HL-60 (cell line): Measurements from ENCODE around the gene IL36G.

Experiments
- GABPA ChIP-seq: IDR thresholded peaks from 2 replicates; pipeline ENCODE4 v1.6.1; 2012; ENCODE audit warnings: low read depth
- POLR2AphosphoS5 ChIP-seq: IDR thresholded peaks from 2 replicates; pipeline ENCODE4 v1.6.1; 2012; ENCODE audit warnings: low read depth
- TF ChIP-seq, protein P1 (sequence below): IDR thresholded peaks from one replicate; pipeline ENCODE4 v1.5.1; 2011; ENCODE audit warnings: low read length, control low read depth, inconsistent platforms; ENCODE audit not compliant: insufficient read depth

DNA sequence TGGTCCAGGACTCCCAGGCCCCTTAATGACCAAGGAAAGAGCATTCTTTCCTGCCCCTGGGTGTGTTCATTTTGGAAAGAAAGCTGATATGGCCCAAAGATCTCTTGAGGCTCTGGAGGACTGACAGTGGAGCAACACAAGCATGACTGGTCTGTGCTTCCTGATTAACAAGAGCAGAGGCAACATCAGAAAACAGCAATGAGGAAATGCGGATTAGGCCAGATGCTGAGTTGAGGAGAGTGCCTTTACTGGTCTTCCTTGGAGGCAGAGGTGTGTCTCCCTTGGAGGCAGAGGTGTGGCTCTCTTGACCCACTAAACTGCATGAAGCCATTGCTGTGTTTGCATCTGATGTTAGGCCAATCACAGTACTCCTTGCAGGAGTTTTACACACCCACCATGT lies 54.9 kb downstream of the IL36G start:
- TF ChIP-seq, protein P1, sequence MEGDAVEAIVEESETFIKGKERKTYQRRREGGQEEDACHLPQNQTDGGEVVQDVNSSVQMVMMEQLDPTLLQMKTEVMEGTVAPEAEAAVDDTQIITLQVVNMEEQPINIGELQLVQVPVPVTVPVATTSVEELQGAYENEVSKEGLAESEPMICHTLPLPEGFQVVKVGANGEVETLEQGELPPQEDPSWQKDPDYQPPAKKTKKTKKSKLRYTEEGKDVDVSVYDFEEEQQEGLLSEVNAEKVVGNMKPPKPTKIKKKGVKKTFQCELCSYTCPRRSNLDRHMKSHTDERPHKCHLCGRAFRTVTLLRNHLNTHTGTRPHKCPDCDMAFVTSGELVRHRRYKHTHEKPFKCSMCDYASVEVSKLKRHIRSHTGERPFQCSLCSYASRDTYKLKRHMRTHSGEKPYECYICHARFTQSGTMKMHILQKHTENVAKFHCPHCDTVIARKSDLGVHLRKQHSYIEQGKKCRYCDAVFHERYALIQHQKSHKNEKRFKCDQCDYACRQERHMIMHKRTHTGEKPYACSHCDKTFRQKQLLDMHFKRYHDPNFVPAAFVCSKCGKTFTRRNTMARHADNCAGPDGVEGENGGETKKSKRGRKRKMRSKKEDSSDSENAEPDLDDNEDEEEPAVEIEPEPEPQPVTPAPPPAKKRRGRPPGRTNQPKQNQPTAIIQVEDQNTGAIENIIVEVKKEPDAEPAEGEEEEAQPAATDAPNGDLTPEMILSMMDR: no peak
- no peak for TF ChIP-seq GABPA
- no peak for TF ChIP-seq POLR2AphosphoS5
